HEK293 (cell line): ENCODE results near the gene PAM.

Experiments used
- OSR2 ChIP-seq: fragments of 450-650 bp; formaldehyde crosslinking; IDR thresholded peaks from 2 replicates; pipeline ENCODE4 v1.5.1; 2016; ENCODE audit warnings: missing biosample characterization, missing genetic modification characterization
- REPIN1 ChIP-seq: fragments of 450-650 bp; formaldehyde crosslinking; IDR thresholded peaks from 2 replicates; pipeline ENCODE4 v1.5.1; 2017; ENCODE audit warnings: missing biosample characterization, missing genetic modification characterization, low read depth
- TCF7L2 ChIP-seq: IDR thresholded peaks from 2 replicates; pipeline ENCODE4 v1.6.1; 2011; ENCODE audit warnings: low read depth, mild to moderate bottlenecking, inconsistent platforms, low read length, moderate library complexity, borderline replicate concordance
- YY1 ChIP-seq: fragments of 450-650 bp; formaldehyde crosslinking; IDR thresholded peaks from 2 replicates; pipeline ENCODE4 v1.5.1; 2018; ENCODE audit warnings: missing biosample characterization, missing genetic modification characterization
- ZBTB21 ChIP-seq: fragments of 450-650 bp; formaldehyde crosslinking; IDR thresholded peaks from 2 replicates; pipeline ENCODE4 v1.5.1; 2017; ENCODE audit warnings: missing biosample characterization, missing genetic modification characterization
- ZEB2 ChIP-seq: fragments of 450-650 bp; formaldehyde crosslinking; IDR thresholded peaks from 2 replicates; pipeline ENCODE4 v1.5.1; 2016; ENCODE audit warnings: missing biosample characterization, missing genetic modification characterization
- ZNF138 ChIP-seq: fragments of 450-650 bp; formaldehyde crosslinking; IDR thresholded peaks from 2 replicates; pipeline ENCODE4 v1.5.1; 2016; ENCODE audit warnings: missing biosample characterization, missing genetic modification characterization, borderline replicate concordance
- ZNF174 ChIP-seq: fragments of 450-650 bp; formaldehyde crosslinking; IDR thresholded peaks from 2 replicates; pipeline ENCODE4 v1.5.0; 2017; ENCODE audit warnings: missing biosample characterization, mild to moderate bottlenecking, missing genetic modification characterization
- TF ChIP-seq, protein P1 (sequence below): fragments of 450-650 bp; formaldehyde crosslinking; IDR thresholded peaks from 2 replicates; pipeline ENCODE4 v1.5.1; 2016; ENCODE audit warnings: missing biosample characterization, missing genetic modification characterization
- TF ChIP-seq, protein P2 (sequence below): fragments of 450-650 bp; formaldehyde crosslinking; IDR thresholded peaks from 2 replicates; pipeline ENCODE4 v1.5.1; 2016; ENCODE audit warnings: missing biosample characterization, missing genetic modification characterization, low read depth
- TF ChIP-seq, protein P3 (sequence below): fragments of 450-650 bp; formaldehyde crosslinking; IDR thresholded peaks from 2 replicates; pipeline ENCODE4 v1.5.1; 2016; ENCODE audit warnings: missing biosample characterization, missing genetic modification characterization
- TF ChIP-seq, protein P4 (sequence below): sonication (generic); formaldehyde crosslinking; IDR thresholded peaks from 2 replicates; pipeline ENCODE4 v1.8.1; 2022; ENCODE audit warnings: mild to moderate bottlenecking, moderate library complexity, missing genetic modification reagents

DNA sequence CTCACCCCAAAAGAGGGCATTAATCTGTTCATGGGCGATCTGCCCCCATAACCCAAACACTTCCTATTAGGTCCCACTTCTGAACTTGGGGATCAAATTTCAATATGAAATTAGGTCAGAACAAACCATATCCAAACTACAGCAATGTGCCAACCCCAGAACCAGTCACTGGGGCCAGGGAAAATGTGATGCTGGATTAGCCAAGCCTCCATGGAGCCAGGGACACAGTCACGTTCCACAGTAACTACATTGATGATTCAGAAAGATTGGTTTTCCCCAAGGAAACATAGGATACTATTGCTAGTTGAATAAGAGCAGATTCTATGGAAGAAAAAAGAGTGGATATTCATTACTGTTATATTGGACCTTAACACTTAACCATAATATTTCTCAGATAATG is 280.6 kb downstream of the PAM start:
- TF ChIP-seq, protein P1, sequence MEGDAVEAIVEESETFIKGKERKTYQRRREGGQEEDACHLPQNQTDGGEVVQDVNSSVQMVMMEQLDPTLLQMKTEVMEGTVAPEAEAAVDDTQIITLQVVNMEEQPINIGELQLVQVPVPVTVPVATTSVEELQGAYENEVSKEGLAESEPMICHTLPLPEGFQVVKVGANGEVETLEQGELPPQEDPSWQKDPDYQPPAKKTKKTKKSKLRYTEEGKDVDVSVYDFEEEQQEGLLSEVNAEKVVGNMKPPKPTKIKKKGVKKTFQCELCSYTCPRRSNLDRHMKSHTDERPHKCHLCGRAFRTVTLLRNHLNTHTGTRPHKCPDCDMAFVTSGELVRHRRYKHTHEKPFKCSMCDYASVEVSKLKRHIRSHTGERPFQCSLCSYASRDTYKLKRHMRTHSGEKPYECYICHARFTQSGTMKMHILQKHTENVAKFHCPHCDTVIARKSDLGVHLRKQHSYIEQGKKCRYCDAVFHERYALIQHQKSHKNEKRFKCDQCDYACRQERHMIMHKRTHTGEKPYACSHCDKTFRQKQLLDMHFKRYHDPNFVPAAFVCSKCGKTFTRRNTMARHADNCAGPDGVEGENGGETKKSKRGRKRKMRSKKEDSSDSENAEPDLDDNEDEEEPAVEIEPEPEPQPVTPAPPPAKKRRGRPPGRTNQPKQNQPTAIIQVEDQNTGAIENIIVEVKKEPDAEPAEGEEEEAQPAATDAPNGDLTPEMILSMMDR (tag by site-specific recombination), result no peak
- TF ChIP-seq ZEB2 (tag by site-specific recombination) (no peak), OSR2 (no peak), ZBTB21 (no peak), ZNF174 (tag by site-specific recombination) (no peak), TCF7L2 (no peak), YY1 (tag by site-specific recombination) (no peak), REPIN1 (tag by site-specific recombination) (no peak), ZNF138 (tag by site-specific recombination) (no peak)
- TF ChIP-seq, protein P2, sequence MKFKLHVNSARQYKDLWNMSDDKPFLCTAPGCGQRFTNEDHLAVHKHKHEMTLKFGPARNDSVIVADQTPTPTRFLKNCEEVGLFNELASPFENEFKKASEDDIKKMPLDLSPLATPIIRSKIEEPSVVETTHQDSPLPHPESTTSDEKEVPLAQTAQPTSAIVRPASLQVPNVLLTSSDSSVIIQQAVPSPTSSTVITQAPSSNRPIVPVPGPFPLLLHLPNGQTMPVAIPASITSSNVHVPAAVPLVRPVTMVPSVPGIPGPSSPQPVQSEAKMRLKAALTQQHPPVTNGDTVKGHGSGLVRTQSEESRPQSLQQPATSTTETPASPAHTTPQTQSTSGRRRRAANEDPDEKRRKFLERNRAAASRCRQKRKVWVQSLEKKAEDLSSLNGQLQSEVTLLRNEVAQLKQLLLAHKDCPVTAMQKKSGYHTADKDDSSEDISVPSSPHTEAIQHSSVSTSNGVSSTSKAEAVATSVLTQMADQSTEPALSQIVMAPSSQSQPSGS (tag by site-specific recombination), result no peak
- TF ChIP-seq, protein P3, sequence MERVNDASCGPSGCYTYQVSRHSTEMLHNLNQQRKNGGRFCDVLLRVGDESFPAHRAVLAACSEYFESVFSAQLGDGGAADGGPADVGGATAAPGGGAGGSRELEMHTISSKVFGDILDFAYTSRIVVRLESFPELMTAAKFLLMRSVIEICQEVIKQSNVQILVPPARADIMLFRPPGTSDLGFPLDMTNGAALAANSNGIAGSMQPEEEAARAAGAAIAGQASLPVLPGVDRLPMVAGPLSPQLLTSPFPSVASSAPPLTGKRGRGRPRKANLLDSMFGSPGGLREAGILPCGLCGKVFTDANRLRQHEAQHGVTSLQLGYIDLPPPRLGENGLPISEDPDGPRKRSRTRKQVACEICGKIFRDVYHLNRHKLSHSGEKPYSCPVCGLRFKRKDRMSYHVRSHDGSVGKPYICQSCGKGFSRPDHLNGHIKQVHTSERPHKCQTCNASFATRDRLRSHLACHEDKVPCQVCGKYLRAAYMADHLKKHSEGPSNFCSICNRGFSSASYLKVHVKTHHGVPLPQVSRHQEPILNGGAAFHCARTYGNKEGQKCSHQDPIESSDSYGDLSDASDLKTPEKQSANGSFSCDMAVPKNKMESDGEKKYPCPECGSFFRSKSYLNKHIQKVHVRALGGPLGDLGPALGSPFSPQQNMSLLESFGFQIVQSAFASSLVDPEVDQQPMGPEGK, result no peak
- TF ChIP-seq, protein P4, sequence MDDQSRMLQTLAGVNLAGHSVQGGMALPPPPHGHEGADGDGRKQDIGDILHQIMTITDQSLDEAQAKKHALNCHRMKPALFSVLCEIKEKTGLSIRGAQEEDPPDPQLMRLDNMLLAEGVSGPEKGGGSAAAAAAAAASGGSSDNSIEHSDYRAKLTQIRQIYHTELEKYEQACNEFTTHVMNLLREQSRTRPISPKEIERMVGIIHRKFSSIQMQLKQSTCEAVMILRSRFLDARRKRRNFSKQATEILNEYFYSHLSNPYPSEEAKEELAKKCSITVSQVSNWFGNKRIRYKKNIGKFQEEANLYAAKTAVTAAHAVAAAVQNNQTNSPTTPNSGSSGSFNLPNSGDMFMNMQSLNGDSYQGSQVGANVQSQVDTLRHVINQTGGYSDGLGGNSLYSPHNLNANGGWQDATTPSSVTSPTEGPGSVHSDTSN (CRISPR knock-in tag), result no peak
